Epithelial cell of prostate (primary cell): ENCODE measurements around the gene KCNIP1.

Experiments used
- DNase-seq: peaks from one replicate; pipeline ENCODE4 v3.0.0-alpha.2; 2011; ENCODE audit warnings: low read depth, low spot score
- H3K27ac ChIP-seq: fragments of 450-650 bp; 2 replicates; pipeline ENCODE4 v1.5.1; 2017; ENCODE audit warnings: mild to moderate bottlenecking

The KCNIP1 gene

DNA sequence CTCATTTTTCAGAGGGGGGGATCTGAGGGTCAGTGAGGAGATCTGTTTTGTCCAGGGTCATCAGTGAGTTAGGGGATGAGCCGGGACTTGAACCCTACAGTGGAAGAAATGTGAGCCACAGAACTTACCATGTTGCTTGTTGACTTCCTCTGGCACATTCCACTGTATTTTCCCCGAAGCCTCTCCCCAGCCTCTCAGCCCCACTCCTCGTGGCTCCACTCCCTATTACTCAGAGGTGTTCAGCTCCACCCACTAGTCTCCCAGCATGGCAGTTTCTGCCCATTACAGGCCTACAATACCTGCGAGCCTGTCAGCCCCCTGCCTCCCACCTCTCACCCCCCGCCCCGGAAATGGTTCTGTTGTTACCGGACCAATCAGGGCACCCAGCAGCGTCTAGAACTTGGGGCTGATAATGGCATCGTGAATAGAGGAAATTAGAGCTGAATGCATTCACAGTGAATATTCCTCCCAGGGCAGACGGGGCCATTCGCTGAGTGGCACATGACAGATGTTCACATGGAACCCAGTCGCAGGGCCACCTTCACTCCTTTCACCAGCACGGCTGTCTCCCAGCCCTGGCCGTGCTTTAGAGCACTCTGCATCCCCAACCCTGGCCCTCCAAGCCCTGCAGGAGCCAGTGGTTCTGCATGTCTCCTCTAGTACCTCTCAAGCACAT lies 81.6 kb downstream of the KCNIP1 start:
- H3K27ac ChIP-seq: no peak overlapping the region
- DNase-seq: no peak

DNA sequence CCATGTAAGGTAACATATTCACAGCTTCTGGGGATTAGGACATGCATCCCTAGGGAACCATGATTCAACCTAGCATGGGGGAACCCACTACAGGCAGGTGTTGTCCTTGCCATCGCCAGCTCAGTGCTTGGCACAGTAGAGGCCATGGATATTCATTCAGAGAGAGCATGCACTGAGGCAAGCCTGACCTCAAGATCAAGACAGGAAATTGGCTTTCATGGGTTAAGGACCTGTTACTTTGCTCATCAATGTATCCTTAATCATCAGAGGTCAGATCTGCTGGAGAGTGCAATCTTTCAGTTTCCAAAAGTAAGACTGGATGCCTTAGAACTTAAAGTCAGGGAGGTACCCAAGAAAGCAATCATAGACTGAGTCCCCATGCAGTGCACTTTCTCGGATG lies 84.0 kb downstream of the KCNIP1 start:
- H3K27ac ChIP-seq: no peak overlapping the region
- no peak for DNase-seq

DNA sequence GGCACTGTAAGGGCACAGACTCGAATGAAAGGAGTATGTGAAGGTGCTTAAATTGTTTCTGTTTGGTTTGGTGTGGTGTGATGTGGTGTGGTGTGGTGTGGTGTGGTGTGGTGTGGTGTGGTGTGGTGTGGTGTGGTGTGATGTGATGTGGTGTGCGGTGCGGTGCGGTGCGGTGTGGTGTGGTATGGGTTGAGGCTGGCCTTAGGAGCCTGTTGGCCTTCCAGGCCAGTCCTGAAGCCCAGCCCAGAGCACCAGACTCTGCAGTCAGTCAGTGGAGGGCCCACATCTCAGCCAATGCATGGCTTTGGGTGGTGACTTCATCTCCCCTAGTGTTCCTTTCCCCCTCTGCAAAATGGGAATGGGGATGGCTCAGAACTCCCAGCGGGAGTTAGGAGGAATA lies 85.8 kb downstream of the KCNIP1 start:
- no peak overlapping the region for H3K27ac ChIP-seq
- DNase-seq: no peak

DNA sequence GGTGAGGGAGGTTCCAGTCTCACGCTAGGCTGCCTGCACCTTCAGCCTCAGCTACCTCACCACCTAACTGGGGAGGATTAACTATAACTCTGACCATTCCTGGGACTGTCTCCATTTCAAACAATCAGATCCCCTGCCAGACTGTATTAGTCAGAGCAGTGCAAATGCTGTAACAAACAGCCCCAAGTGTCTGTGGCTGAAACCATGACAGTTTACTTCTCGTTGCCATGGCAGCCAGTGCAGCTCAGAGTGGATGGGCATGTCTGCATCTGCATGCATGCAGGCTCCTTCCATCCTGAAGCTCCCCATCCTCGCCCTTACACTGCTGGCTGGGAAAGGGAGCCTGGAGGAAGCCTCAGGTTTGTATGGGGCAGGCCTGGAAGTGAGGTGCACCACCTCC lies 86.7 kb downstream of the KCNIP1 start:
- no peak for DNase-seq
- no peak overlapping the region for H3K27ac ChIP-seq

GRCh38 chr5:170591054-170591453 lies 87.2 kb downstream of the KCNIP1 start:
- no peak for DNase-seq

GRCh38 chr5:170596482-170597044 lies 92.7 kb downstream of the KCNIP1 start:
- no peak for DNase-seq
- H3K27ac ChIP-seq: peak overlapping the region; percentile 61

More at GRCh38 chr5:170591054-170591453, 87.2 kb downstream of the KCNIP1 start:
- H3K27ac ChIP-seq: no peak overlapping the region

GRCh38 chr5:170597109-170597751 lies 93.4 kb downstream of the KCNIP1 start:
- H3K27ac ChIP-seq: peak overlapping the region; percentile 61
- DNase-seq: peak; percentile 91

- DNase-seq: no peak
Measured at GRCh38 chr5:170597872-170598271, 94.1 kb downstream of the KCNIP1 start.

DNA sequence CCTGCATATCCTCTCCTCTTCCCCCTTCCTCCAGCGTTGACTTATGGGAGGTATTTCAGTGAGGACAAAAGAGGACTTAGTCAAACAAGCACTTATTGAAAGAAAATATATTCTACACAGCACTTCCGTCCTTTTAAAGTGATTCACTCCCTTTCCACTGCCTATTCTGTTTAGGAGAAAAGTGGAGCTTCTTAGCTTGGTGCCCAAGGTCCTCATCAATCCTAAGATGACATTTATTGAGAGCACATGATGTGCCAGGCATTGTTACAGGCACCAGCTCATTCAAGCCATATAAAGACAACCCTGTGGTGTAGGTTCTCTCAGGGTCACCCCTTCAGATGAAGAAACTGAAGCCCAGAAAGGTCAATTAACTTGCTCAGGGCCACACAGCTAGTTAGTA lies 95.9 kb downstream of the KCNIP1 start:
- no peak overlapping the region for H3K27ac ChIP-seq
- no peak for DNase-seq

More at GRCh38 chr5:170597872-170598271, 94.1 kb downstream of the KCNIP1 start:
- no peak overlapping the region for H3K27ac ChIP-seq

- no peak overlapping the region for H3K27ac ChIP-seq
- no peak for DNase-seq
Measured at GRCh38 chr5:170601619-170602018, 97.8 kb downstream of the KCNIP1 start.

GRCh38 chr5:170603109-170603508 lies 99.3 kb downstream of the KCNIP1 start:
- H3K27ac ChIP-seq: no peak overlapping the region
- DNase-seq: no peak

DNA sequence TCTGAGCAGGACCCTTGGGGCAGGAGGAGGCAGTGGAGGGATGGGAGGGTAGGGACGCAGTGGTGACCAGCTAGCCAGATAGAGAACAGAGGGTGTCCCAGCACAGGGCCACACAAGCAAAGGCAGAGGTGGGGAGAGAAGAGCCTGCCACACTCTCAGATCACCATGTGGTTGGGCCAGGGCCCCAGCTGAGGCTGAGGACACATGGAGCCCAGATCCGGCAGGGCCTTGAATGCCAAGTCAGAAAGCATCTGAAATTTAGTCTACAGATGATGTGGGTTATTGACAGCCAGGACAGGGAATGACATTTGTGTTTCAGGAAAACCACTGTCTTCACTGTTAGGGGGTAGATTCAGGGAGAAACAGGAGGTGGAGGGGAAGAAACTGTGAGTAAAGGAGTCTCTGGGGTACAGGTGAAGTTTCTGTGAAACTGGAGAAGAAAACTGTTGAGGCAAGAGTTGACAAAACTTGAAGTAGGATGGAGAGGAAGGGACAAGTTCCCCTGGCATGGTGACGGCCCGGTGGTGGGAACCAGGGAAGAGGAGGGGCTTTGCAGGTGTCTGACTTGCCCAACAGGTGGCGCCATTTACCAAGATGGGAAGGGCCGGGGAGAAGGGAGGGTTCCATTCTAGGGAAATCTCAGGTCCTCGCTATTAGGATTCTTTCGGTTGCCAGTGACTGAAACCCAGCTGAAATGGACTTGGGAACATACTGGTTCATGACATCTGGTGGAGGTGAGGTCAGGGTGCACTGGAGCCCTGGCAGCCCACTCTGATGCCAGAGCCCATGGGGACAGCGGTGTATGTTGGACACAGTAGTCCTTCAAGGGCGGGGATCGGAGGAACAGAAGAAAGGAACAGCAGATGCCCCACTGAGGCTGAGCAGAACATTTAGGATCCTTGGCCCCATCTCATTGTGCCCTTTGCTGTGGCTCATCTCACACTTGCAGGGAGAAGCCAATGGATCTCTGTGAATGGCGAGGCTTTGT lies 100.1 kb downstream of the KCNIP1 start:
- DNase-seq: no peak
- no peak overlapping the region for H3K27ac ChIP-seq

DNA sequence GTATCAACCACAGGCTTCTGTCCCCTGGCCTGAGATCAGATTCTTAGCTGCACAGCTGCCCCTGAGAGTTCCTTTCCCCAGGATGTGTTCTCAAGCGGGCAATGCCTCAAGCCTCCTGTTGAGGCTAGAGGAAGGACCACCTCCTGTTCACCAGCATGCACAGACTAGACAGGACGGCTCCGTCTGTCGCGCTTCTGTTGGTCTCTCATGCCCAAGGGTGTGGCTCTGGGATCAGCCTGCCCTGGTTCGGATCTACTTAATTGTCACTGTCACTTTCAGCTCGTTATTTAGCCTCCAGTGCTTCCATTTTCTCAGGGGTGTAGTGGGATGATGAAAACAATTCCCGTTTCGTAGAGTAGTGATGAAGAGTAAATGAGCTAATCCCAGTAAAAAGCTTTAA lies 103.1 kb downstream of the KCNIP1 start:
- H3K27ac ChIP-seq: no peak overlapping the region
- DNase-seq: no peak

- H3K27ac ChIP-seq: no peak overlapping the region
- DNase-seq: no peak
Measured at GRCh38 chr5:170611449-170612090, 107.8 kb downstream of the KCNIP1 start.

- DNase-seq: no peak
- H3K27ac ChIP-seq: no peak overlapping the region
Measured at GRCh38 chr5:170612256-170612678, 108.4 kb downstream of the KCNIP1 start.

DNA sequence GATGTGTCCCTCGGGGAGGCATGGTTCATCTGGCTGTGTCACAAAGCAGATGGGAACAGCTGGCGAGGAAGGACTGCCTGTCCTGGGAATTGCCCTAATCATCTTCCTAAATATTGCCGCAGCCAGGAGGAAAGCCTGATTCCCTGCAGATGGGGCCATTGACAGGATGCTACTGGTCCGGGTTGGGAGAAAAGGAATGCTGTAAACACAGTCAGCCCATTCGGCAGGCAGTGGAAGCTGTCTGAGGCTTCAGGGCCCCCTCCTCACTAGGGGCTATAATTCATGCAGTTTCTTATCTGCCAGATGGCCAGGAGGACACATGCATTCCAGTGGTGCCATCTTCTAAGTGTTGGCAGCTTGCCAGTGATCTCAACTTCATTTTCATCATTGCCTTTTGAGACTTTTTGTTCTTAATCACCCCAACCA lies 110.3 kb downstream of the KCNIP1 start:
- no peak for DNase-seq
- no peak overlapping the region for H3K27ac ChIP-seq

- H3K27ac ChIP-seq: no peak overlapping the region
- peak; percentile 82 for DNase-seq
Measured at GRCh38 chr5:170614720-170615119, 110.9 kb downstream of the KCNIP1 start.

DNA sequence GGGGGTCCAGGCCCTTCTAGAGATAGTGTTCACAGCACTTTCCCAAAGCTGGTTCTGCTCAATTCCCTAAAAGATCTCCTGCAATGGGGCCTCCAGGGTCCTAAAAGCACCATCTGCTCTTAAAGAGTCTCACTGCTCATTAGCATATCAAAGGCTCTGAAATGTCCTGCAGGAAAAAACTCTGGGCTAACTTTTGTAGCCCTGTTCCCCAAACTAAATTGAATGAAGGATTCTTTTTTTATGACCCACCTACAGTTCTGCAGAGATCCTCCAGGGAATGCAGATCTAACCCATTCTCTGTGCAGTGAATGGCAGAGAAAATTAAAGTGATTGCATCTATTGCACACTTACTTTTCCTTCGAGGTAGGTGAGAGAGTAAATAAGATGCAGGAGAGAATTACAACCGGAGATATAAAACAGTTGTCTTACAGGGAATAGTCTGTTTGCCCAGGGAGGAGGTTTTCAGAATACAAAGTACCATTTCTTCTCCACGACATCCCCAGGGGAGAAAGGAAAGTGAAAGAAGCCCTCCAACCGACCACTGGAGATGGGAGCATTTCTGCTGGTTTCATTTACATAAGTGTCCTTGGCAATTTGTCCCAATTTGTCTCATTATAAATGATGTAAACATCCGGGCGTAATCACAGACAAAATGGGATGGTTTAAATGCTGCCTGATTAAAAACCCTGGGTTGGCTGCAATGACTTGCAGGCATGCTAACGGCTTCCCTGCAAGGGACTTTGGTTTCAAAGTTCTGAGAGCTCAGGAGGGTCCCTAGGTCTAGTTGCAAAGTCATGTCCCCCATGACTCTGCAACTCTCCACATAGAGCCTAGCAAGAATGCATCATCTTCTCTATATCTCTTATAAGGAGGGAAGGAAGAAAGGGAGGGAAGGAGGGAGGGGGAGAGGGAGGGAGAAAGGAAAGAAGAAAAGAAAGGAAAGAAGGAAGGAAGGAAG lies 114.0 kb downstream of the KCNIP1 start:
- no peak overlapping the region for H3K27ac ChIP-seq
- DNase-seq: no peak

GRCh38 chr5:170619869-170620268 lies 116.0 kb downstream of the KCNIP1 start:
- no peak for DNase-seq
- no peak overlapping the region for H3K27ac ChIP-seq
